ENCODE results near the gene SDCCAG8.
A peak's percentile ranks its signal among the peaks of the same experiment; 100 is the strongest.

The SDCCAG8 gene

DNA sequence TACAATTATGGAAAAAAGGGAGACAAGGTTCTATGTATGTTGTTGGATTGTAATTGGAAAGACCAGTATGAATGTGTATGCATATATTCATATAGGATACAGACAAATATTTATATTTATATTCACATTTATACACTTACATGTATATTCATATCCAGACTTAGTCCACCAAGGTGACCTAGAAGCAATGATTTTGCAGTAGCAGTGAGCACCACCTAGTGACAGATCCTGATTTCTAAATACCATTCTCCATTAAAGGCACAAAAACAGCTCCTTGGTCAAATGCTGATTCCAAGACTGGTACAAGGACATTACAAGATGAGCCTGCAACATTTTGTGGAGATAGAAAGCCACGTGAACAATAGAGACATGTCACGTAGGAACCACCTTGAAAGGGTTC lies 153.4 kb downstream of the SDCCAG8 start:
- TF ChIP-seq POLR2A (IDR thresholded peaks at IDR 0.05; ENCODE audit: low read length) = no peak
- TF ChIP-seq GATA1 (IDR thresholded peaks at IDR 0.05; ENCODE audit: low read depth, low read length) = no peak
- peak in 1 of 2 experiments; percentile 3 for DNase-seq

DNA sequence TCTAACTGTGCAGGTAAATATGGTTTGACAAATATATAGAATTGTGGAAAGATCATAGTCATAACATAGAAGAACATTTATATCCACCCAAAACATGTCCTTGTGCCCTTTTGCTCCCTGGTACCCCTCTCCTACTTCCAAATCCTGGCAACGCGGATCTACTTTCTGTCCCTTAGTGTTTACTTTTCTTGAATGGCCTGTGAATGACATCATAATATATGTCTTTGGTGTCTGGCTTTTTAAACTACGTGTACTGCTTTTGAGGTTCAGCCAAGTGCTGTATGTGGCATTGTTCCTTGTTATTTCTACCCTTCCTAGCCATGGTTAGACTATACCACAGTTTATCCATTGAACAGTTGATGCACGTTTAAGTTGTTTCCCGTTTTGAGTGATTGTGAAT lies 155.6 kb downstream of the SDCCAG8 start:
- no peak for DNase-seq
- TF ChIP-seq GATA1 (IDR thresholded peaks at IDR 0.05; ENCODE audit: low read depth, low read length) (no peak), POLR2A (IDR thresholded peaks at IDR 0.05; ENCODE audit: low read length) (no peak)

DNA sequence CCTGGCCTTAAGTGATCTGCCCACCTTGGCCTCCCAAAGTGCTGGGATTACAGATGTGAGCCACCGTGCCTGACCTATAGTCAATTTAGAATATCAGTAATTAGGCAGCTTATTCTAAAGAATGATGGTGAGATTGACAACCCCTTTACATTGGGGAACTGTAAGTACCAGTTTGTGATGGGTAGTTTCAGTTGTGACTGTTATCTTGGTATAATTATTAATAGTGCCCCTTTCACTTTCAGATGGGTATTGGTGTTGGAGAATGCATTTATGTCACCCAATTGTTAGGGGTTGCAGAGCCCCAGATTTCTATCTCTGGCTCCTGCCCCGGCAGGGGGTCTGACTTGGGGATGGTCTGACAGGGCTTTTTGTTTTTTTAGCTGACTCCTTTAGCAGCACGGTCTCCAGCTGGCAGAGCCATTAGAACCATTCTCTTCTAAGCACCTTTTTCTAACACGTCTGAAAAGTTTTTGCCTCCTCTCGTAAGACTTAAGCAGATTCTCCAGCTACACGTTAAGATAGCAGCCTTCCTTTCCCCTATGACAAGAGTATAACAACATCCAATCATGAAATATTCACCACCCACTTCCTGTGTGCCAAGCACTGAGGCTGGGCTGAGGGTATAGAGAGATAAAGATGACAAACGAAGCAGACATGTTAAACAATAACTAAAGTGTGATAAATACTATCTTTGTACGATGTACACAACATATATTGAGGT lies 157.8 kb downstream of the SDCCAG8 start:
- TF ChIP-seq POLR2A (IDR thresholded peaks at IDR 0.05; ENCODE audit: low read length) (no peak), GATA1 (IDR thresholded peaks at IDR 0.05; ENCODE audit: low read depth, low read length) (no peak)
- no peak for DNase-seq

DNA sequence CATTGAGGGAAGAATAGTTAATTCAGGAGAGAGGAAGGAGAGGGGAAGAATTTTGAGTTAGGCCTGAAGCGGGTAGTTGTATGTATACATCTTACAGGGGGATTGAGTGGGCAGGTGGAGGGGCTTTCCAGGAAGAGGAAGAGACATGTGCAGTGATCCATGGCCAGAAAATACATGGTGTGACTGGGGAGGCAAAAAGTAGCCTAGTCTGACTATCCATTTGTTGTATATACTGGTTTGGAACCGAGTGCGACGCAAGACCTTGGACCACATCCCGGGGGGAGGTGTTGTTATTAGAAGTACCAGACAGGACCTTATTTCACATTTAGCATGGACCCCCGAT lies 158.3 kb downstream of the SDCCAG8 start:
- DNase-seq = no peak
- TF ChIP-seq GATA1 (IDR thresholded peaks at IDR 0.05; ENCODE audit: low read depth, low read length) = no peak
- TF ChIP-seq POLR2A (IDR thresholded peaks at IDR 0.05; ENCODE audit: low read length) = no peak

DNA sequence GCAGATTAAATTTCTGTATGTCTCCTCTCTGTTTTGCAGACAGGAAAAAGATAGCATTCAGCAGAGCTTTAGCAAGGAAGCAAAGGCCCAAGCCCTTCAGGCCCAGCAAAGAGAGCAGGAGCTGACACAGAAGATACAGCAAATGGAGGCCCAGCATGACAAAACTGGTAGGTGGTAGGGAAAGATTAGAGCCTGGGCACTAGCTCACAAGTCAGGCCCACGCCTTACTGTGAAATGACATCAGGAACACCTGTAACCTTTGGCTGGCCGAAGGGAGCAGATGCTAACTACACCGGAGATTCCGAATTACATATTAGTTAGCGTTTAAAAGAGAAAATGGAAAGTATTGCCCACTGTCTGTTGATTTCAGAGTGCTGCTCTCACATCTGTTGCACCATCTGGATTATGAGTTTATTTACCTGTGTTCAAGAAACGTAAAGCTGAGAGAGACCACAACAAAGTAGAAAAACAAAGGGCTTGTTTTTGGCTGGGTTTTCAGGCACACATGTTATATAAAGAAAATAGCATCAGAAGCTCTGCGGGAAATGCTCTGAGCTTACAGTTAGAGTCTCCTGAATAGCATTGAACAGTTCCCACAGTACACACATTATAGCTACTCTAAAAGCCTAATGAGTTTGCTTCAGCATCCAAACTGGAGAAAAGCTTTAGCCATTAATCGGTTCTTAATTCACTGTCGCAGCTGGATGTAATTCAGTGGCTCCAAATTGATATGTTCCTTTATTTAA lies 160.0 kb downstream of the SDCCAG8 start:
- no peak for DNase-seq
- TF ChIP-seq GATA1 (IDR thresholded peaks at IDR 0.05; ENCODE audit: low read depth, low read length) = no peak
- no peak for TF ChIP-seq POLR2A (IDR thresholded peaks at IDR 0.05; ENCODE audit: low read length)

DNA sequence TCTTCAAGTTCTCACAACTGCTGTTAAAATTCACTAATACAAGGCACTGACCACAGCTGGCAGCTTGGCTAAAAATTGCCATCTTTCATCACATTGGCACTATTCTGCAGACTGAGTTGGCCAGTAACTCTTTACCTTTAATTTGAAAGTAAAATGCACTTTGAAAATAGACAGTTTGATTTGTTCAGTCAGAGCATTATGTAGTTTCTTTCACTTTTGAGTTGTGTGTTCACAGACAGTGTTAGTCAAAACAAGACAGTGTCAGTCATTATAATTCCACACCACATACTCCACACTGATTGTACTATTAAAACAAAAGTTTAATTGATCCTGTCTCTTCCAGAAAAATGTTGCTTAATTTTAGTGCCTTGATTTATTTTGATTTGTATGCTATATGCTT lies 160.7 kb downstream of the SDCCAG8 start:
- DNase-seq = no peak

DNA sequence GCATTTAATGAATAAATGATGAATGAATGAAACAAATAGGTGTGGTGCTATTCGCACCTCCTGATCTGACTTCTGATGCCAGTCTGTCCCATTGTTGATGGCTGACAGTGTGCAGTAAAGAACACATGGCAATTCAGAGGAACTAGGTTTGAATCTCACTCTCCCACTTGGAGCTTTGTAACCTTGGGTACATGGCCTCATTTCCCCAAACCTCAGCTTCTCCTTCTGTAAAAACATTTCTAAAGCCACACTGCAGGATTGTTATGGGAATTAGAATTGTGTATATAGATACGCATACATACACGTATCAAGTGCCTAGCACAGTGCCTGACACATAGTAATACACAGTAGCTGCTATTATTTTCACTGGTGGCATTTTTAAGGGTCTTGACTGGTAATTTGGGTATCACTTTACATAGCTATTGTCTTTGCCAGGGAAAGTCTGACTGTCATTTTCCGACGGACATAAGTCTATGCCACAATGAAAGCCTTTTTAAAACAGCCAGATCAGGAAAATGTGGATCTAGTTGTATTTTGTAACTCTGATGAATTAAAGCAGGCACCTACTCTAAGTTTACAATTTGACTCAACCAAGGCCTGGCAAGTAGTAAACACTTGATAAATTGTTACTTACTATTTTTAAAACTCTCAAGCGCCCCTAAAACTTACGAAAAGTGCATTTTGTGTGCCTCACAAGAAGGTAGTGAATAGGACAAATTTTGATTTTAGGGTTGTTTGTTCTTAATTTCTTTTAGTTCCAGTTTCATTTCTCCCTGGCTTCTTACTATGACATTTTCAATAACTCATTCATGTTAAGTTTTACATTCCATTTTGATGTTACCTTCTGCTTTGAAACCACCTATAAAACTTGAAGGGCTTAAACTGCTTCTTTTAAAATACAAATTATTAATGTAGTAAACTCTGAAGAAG lies 164.4 kb downstream of the SDCCAG8 start:
- TF ChIP-seq GATA1 (IDR thresholded peaks at IDR 0.05; ENCODE audit: low read depth, low read length) (no peak), POLR2A (IDR thresholded peaks at IDR 0.05; ENCODE audit: low read length) (no peak)
- DNase-seq = no peak

More for the DNA sequence above, 160.7 kb downstream of the SDCCAG8 start:
- no peak for TF ChIP-seq POLR2A (IDR thresholded peaks at IDR 0.05; ENCODE audit: low read length)
- TF ChIP-seq GATA1 (IDR thresholded peaks at IDR 0.05; ENCODE audit: low read depth, low read length) = no peak

DNA sequence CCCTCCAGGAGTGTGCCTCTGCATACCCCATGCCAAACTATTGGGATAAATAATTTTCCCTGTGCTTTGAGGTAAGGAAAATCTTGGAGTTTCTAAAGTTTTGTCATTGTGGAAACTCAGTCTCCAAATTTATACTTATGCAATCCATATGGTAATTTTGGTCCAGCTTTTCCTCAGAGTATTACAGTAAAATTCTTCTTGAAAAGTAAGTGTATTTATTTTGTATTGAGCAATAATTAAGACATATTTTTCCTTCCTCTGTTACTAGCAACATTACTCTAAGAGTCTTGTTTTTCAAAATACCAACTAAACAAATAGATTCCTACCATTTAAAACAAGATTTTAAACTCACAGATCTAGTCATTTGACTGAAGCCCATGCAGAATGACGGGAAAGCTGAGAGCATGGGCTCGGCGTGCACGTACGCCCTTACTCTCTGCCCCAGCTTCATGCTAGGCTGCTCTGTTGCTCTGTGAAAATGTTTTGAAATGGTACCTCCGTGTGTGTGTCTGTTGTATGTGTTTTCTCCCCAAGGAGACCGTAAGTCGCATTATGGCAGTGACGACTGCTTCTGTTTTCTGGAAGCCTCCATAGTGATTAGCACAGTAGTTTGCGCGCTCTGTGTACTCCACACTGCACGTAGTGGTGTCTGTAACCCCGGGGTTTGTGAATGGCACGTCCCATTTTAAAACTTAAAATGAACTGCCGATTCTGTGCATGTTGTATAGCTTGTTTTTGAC lies 165.3 kb downstream of the SDCCAG8 start:
- TF ChIP-seq POLR2A (IDR thresholded peaks at IDR 0.05; ENCODE audit: low read length) = no peak
- no peak for TF ChIP-seq GATA1 (IDR thresholded peaks at IDR 0.05; ENCODE audit: low read depth, low read length)
- no peak for DNase-seq

DNA sequence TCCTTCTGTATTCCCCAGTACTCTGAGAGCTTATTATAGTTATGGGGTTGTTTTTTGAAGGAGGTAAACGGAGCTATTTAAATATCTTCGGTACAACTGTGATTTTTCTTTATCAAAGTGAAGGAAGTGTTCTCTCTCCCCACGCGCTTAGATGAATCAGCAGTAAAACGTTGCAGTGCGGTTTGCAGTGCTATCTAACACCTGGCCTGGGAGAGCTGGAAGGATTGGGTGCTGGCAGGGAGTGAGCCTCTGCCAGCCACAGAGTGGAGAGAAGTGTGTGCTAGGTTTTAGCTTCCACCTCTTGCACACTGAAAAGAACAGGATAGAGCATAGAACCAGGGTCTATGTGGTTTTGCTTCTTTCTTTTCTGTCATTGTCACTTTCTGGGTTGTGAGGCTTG lies 165.9 kb downstream of the SDCCAG8 start:
- TF ChIP-seq POLR2A (IDR thresholded peaks at IDR 0.05; ENCODE audit: low read length) (no peak), GATA1 (IDR thresholded peaks at IDR 0.05; ENCODE audit: low read depth, low read length) (no peak)
- peak; percentile 8 to 34 for DNase-seq

DNA sequence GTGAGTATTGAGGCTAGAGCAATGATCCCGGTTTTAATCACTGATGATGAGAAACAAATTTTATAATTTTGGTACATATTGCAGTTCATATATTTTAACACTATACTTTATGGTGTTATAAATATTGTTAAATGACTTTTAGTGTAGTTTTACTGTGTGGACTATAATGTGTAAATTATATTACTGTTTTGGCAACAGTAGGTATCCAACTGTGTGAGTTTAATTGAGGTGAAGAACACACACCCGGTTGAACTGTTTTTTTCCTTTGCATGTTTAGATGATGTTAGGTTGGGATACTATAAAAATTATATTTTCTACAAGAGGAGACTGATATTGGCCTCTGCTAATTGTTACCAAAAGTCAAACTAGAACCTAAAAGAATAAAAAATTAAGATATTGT lies 166.5 kb downstream of the SDCCAG8 start:
- DNase-seq = no peak
- TF ChIP-seq POLR2A (IDR thresholded peaks at IDR 0.05; ENCODE audit: low read length) = no peak
- no peak for TF ChIP-seq GATA1 (IDR thresholded peaks at IDR 0.05; ENCODE audit: low read depth, low read length)

DNA sequence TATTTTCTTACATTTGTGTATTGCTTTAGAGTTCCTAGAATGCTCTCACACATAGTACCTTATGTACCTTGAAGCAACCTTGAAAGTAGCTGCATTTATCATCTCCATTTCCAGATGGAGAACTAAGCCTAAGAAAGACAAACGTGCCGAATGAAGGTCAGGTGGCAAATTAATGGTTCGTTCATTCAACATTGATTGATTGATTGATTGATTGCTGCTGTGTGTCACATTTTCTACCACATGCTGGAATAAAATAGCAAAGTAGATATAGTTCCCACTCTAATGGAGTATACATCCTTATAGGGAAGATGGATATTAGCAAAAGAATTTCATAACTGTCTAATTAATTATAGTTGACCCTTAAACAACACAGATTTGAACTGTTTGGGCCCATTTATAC lies 172.2 kb downstream of the SDCCAG8 start:
- TF ChIP-seq POLR2A (IDR thresholded peaks at IDR 0.05; ENCODE audit: low read length) (no peak), GATA1 (IDR thresholded peaks at IDR 0.05; ENCODE audit: low read depth, low read length) (no peak)
- DNase-seq = no peak

DNA sequence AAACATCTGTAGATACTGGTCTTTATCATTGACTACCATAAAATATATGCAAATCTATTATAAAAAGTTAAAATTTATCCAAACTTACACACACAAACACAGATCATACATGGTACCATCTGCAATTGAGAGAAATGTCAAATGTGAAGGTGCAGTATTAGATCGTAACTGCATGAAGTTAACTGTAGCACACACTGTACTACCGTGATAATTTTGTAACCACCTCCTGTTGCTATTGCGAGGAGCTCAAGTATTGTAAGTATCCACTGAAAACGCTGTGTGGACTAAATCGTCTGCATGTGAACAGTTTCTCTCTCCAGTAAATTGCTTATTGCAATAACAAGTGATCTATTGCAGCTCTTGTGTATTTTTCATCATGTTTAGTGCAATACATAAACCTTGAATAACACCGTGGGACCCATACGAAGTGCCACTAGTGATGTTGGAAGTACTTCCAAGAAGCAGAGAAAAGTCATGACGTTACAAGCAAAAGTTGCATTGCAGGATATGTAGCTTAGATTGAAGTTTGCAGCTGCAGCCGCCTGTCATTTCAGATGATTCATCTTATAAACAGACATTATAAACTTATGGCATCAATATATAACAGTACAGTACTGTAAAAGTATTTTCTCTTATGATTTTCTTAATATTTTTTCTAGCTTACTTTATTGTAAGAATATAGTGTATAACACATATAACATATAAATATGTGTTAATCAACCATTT lies 172.9 kb downstream of the SDCCAG8 start:
- DNase-seq = no peak
- TF ChIP-seq GATA1 (IDR thresholded peaks at IDR 0.05; ENCODE audit: low read depth, low read length) (no peak), POLR2A (IDR thresholded peaks at IDR 0.05; ENCODE audit: low read length) (no peak)

DNA sequence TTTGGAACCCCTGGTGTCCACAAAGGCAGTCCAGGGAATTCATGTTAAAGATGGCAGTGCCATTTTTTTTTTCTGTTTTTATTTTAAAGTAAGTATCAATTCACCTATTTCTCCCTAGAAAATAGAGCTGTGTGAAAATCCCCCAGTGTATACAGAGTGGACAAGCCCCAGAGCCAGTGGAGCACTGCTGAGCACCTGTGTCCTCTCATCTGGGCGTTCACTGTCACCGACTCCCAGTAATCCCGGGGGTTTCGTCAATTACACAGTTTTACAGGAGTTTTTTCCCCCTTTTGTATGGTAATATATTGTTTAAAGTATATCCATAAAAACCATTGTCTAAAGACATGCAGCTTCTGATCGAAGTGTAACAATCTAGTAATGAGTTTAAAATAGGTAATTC lies 175.8 kb downstream of the SDCCAG8 start:
- no peak for DNase-seq

More for the DNA sequence above, 175.8 kb downstream of the SDCCAG8 start:
- no peak for TF ChIP-seq GATA1 (IDR thresholded peaks at IDR 0.05; ENCODE audit: low read depth, low read length)
- no peak for TF ChIP-seq POLR2A (IDR thresholded peaks at IDR 0.05; ENCODE audit: low read length)

Data from erythroblast (primary cell).